GM21723 (cell line): ENCODE data around the gene PABPN1L.

Experiments
- ATAC-seq: cut with Tn5 transposase; IDR thresholded peaks from one replicate; pipeline ENCODE4 v1.9.1; 2021; ENCODE audit warnings: mild to moderate bottlenecking, moderate library complexity; ENCODE audit not compliant: unreplicated experiment

Gene PABPN1L

DNA sequence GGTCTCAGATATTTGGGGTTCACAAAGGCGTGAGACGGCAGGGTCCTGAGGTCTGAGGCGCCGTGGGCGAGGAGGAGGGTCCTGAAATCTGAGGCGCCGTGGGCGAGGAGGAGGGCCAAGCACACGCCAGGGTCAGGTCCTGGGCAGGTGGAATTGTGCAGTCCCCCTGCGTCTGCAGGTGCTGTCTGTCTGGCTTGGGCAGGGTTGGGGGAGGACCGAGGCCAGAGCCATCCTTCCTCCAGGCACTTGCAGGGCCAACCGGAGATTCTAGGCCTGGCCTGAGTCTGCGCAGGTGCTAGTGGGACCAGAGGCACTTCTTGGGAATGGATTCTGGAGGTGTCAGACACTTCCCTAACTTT lies 52.3 kb downstream of the PABPN1L start:
- ATAC-seq, result no peak
